Smooth muscle cell (in vitro differentiated cells): ENCODE measurements around the gene AGBL1. TPM values are rescaled to one million over a fixed set of nuclear protein-coding genes. Genes with fewer than 3 reads are reported as not detected.

Experiments
- DNase-seq: peaks from one replicate; lab custom pipeline; 2025; ENCODE audit not compliant: unreplicated experiment; lab: John Stamatoyannopoulos, UW
- H2AFZ ChIP-seq: fragments of 200-600 bp; sonication (generic); 2 replicates; pipeline ENCODE4 v1.6.0; 2016; ENCODE audit warnings: antibody characterized with exemption, low read depth, mild to moderate bottlenecking
- H3F3A ChIP-seq: fragments of 200-600 bp; sonication (generic); 2 replicates; pipeline ENCODE4 v1.6.0; 2017; ENCODE audit warnings: antibody characterized with exemption, low read depth
- H3K27ac ChIP-seq: fragments of 200-600 bp; sonication (generic); 2 replicates; pipeline ENCODE4 v1.5.1; 2016; ENCODE audit warnings: low read depth, mild to moderate bottlenecking
- H3K27me3 ChIP-seq: fragments of 200-600 bp; sonication (generic); 2 replicates; pipeline ENCODE4 v1.6.1; 2016; ENCODE audit warnings: low read depth, mild to moderate bottlenecking
- H3K36me3 ChIP-seq: fragments of 200-600 bp; sonication (generic); 2 replicates; pipeline ENCODE4 v1.5.1; 2016; ENCODE audit warnings: low read depth
- H3K4me1 ChIP-seq: fragments of 200-600 bp; sonication (generic); 2 replicates; pipeline ENCODE4 v1.5.1; 2016; ENCODE audit warnings: low read depth
- H3K4me2 ChIP-seq: fragments of 200-600 bp; sonication (generic); 2 replicates; pipeline ENCODE4 v1.6.0; 2016; ENCODE audit warnings: mild to moderate bottlenecking
- H3K4me3 ChIP-seq: fragments of 200-600 bp; sonication (generic); 2 replicates; pipeline ENCODE4 v1.5.1; 2016; ENCODE audit warnings: mild to moderate bottlenecking
- H3K79me2 ChIP-seq: fragments of 200-600 bp; sonication (generic); 2 replicates; pipeline ENCODE4 v1.6.0; 2016; ENCODE audit warnings: low read depth, mild to moderate bottlenecking
- H3K9ac ChIP-seq: fragments of 200-600 bp; sonication (generic); 2 replicates; pipeline ENCODE4 v1.6.0; 2016; ENCODE audit warnings: low read depth
- H3K9me3 ChIP-seq: fragments of 200-600 bp; sonication (generic); replicated peaks from 2 replicates; pipeline ENCODE4 v1.5.1; 2016; ENCODE audit warnings: low read depth
- H4K20me1 ChIP-seq: fragments of 200-600 bp; sonication (generic); 2 replicates; pipeline ENCODE4 v1.6.0; 2016; ENCODE audit warnings: low read depth
- WGBS: methylation state at CpG from one replicate; pipeline ENCODE4 v1.1.7; 2016; ENCODE audit warnings: low lambda C conversion rate; 5-methylcytosine and 5-hydroxymethylcytosine counted together
- polyA plus RNA-seq: library from polyadenylated mRNA; unstranded; fragments of >200 nt; fragmentation: Nextera tagmentation; extraction: Ambion mirVana; gene quantifications from 2 replicates; pipeline ENCODE4 v1.2.1, GENCODE V29; 2016
- total RNA-seq: library from RNA; depleted of rRNA; stranded (reverse); fragments of >200 nt; gene quantifications from 2 replicates; pipeline ENCODE4 v1.2.3, GENCODE V29; 2014
- TF ChIP-seq, protein P1 (sequence below): fragments of 200-600 bp; sonication (generic); IDR thresholded peaks from 2 replicates; pipeline ENCODE4 v1.5.1; 2017; ENCODE audit warnings: borderline replicate concordance, mild to moderate bottlenecking, antibody characterized with exemption; ENCODE audit not compliant: insufficient read depth, poor library complexity, severe bottlenecking

The AGBL1 gene
- total and polyA plus RNA-seq, 2 experiments from 2014 or later = not detected

DNA sequence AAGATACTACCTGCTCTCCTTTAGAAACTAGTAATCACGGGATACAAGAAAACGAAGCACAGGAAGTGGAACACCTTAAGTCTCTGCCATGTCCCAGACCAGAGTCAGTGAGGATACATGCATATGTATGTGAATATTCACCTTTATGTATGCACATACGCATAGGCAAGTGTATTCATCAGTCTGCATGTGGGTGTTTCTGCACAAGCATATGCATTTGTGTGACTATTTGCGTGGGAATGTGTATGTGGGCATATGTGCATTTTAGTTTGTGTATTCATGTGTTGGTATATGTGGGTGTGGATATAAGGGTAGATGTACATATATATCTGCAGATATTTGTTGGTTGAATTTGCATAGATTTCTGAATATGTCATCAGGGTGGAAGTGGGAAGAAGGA lies 889.7 kb downstream of the AGBL1 start:
- 88% methylated on average over 4 of the region's 4 CpGs for WGBS

DNA sequence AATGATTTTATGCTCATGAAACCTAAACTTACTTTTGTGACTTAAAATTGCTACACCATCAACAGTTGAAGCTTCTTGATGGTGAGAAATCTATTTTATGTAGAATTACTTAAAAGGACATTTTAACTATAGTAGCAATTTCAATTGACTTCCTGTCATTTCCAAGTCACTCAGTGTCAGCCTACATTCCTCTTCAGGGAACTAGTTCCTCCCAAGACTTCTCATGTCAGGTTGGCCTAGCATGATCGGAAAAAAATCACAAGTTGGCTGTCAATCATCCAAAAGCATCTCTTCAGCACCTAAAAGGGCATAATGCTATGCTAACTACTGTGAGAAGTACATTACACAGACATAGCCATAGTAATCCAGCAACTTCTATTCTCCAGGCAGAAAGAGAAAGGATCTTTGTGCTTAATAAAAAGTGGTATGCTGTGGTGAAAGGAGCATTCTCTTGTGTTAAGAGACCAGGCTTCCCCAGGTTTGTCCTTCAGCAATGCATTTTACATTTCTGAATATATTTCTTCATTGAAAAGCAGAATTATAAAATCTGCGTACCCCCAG lies 893.7 kb downstream of the AGBL1 start:
- H3K9ac ChIP-seq = no peak overlapping the region
- H3K4me3 ChIP-seq = no peak overlapping the region
- no peaks in the 10 kb centered on the region for H3F3A ChIP-seq
- H3K9me3 ChIP-seq = no peaks in the 10 kb centered on the region
- H3K4me2 ChIP-seq = no peak overlapping the region
- no peak for DNase-seq
- H3K27ac ChIP-seq = no peak overlapping the region
- H4K20me1 ChIP-seq = no peaks in the 10 kb centered on the region
- no peak overlapping the region for H2AFZ ChIP-seq
- no peaks in the 10 kb centered on the region for H3K27me3 ChIP-seq
- no peaks in the 10 kb centered on the region for H3K4me1 ChIP-seq
- TF ChIP-seq, protein P1, sequence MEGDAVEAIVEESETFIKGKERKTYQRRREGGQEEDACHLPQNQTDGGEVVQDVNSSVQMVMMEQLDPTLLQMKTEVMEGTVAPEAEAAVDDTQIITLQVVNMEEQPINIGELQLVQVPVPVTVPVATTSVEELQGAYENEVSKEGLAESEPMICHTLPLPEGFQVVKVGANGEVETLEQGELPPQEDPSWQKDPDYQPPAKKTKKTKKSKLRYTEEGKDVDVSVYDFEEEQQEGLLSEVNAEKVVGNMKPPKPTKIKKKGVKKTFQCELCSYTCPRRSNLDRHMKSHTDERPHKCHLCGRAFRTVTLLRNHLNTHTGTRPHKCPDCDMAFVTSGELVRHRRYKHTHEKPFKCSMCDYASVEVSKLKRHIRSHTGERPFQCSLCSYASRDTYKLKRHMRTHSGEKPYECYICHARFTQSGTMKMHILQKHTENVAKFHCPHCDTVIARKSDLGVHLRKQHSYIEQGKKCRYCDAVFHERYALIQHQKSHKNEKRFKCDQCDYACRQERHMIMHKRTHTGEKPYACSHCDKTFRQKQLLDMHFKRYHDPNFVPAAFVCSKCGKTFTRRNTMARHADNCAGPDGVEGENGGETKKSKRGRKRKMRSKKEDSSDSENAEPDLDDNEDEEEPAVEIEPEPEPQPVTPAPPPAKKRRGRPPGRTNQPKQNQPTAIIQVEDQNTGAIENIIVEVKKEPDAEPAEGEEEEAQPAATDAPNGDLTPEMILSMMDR = no peak
- H3K36me3 ChIP-seq = no peaks in the 10 kb centered on the region
- no peaks in the 10 kb centered on the region for H3K79me2 ChIP-seq
- 65% methylated on average over 2 of the region's 2 CpGs for WGBS

More for the DNA sequence above, 889.7 kb downstream of the AGBL1 start:
- no peak for DNase-seq
- H3K9ac ChIP-seq = no peak overlapping the region
- no peak overlapping the region for H3K4me3 ChIP-seq
- TF ChIP-seq, protein P1 = no peak
- H2AFZ ChIP-seq = no peak overlapping the region
- no peaks in the 10 kb centered on the region for H3K27me3 ChIP-seq
- H3K9me3 ChIP-seq = no peaks in the 10 kb centered on the region
- no peak overlapping the region for H3K27ac ChIP-seq
- no peaks in the 10 kb centered on the region for H3K79me2 ChIP-seq
- no peaks in the 10 kb centered on the region for H4K20me1 ChIP-seq
- H3F3A ChIP-seq = no peaks in the 10 kb centered on the region
- H3K4me1 ChIP-seq = no peaks in the 10 kb centered on the region
- no peak overlapping the region for H3K4me2 ChIP-seq
- no peaks in the 10 kb centered on the region for H3K36me3 ChIP-seq

DNA sequence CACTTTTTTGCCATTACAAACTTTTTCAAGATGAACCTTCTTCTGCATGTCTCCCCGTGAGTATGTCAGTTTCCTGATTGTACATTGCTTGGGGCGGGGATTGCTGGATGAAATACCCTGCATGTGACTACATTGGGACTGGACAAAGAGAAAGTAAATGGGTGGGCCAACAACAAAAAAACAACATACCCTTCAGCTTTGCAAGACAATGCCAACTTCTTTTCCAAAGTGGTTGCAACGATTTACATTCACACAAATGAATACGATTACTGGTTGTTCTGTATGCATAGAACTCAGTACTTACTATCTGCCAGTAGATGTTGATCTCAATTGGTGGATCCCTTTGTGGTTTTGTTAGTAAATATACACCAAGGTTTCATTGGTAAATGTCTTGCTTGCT lies 908.4 kb downstream of the AGBL1 start:
- Histone ChIP-seq H3K36me3 (no peaks in the 10 kb centered on the region), H3K9me3 (no peaks in the 10 kb centered on the region), H3F3A (no peaks in the 10 kb centered on the region), H2AFZ (no peak overlapping the region), H3K27me3 (no peaks in the 10 kb centered on the region), H3K27ac (no peak overlapping the region), H3K79me2 (no peaks in the 10 kb centered on the region), H3K4me2 (no peak overlapping the region), H4K20me1 (no peaks in the 10 kb centered on the region), H3K4me1 (no peaks in the 10 kb centered on the region), H3K9ac (no peak overlapping the region), H3K4me3 (no peak overlapping the region)
- DNase-seq = no peak
- TF ChIP-seq, protein P1 = no peak
- whole genome bisulfite sequencing = 70% methylated on average over 4 of the region's 4 CpGs

DNA sequence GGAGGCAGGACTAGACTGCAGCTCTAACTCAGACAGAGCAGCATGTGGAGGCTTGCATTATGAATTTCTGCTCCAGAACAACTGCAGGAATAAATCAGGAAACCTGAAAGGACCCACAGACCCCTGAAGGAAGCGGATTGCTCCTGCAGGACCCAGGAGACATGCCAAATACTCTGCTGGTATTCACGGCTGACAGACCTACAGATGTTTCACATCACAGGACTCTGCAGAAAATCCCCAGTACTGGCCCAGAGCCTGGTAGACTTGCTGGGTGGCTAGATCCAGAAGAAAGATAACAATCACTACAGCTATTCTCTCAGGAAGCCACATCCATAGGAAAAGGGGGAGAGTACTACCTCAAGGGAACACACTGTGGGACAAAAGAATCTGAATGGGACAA lies 942.1 kb downstream of the AGBL1 start:
- no peak overlapping the region for H3K4me2 ChIP-seq
- H3K4me1 ChIP-seq = no peaks in the 10 kb centered on the region
- no peaks in the 10 kb centered on the region for H4K20me1 ChIP-seq
- TF ChIP-seq, protein P1 = no peak
- H3K9me3 ChIP-seq = no peaks in the 10 kb centered on the region
- no peaks in the 10 kb centered on the region for H3K36me3 ChIP-seq
- no peaks in the 10 kb centered on the region for H3F3A ChIP-seq
- H3K4me3 ChIP-seq = no peak overlapping the region
- no peak for DNase-seq
- H3K27me3 ChIP-seq = no peaks in the 10 kb centered on the region
- H3K79me2 ChIP-seq = no peaks in the 10 kb centered on the region
- no peak overlapping the region for H2AFZ ChIP-seq
- 65% methylated on average over 2 of the region's 2 CpGs for WGBS
- H3K9ac ChIP-seq = no peak overlapping the region
- no peak overlapping the region for H3K27ac ChIP-seq
